ENCODE results near the gene TBC1D1. TPM values are rescaled to one million over a fixed set of nuclear protein-coding genes. Genes with fewer than 3 reads are reported as not detected.

Gene TBC1D1
- total RNA-seq, 1 experiment from 2014 or later: 97.0 TPM

- DNase-seq (ENCODE audit: low spot score): no peak
Measured at GRCh38 chr4:38169524-38169923, 278.6 kb downstream of the TBC1D1 start.

DNA sequence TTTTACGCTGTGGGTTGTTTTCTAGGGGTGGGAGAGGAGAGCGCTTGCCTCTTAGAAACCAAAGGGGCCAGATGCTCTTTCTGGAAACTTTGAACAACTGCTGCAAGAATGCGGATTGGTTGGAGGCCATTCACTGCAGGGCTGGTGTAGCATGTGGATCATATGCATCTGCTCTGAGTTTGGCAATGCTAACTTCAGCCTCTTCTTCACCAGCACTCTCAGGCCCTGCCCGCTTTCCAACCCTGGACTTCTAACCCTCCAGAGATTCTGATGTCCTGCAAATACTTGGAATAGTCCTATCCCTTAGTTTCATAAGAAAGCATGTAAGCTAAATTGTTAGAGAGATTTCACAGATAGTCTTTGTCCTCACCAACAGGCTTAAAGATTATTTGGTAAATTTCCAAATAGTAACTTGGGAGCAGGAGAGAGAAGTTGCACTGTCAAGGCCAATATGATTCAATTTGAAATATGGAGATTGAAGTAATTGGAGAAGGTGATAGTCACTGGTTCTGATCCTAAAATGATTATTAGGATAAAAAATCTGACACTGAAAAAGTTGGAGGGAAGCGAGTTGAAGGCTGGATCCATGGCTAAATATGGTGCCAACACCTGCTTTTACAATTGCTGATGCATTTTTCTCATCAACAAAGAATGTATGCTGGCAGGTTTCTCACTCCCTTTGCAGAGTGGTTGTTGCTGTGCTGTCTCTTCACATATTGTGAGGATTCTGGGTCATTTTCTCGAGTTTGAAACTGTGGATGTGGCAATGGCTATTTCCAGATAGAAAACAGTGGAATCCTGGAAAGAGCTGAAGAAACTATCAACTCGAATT lies 279.7 kb downstream of the TBC1D1 start:
- DNase-seq (ENCODE audit: low spot score): no peak

GRCh38 chr4:38172078-38172477 lies 281.2 kb downstream of the TBC1D1 start:
- no peak for DNase-seq (ENCODE audit: low spot score)

DNA sequence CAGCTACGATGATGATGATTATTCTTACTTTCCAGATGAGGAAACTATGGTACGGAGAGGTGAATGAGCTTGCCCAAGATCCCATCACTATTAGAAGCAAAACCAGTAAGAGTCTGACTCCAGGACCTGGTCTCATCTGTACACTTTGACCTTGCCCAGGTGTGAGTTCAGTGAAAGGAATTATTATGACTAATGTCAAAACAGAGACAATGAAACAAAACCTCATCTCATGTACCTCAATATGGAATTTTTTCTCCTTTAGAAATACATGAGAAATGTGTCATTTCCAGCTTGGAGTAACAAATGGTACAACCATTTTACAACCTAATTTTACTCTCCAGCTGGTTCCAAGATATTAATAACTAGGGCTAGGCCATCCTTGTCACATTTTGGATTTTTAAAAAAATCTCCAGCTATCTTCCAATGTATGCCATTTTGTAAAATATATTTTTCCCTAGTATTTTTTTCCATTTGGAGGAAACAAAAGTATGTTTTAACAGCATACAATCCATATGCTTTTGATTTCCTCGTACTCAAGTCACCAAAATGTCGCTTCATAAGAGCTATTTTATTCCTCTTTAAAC lies 283.1 kb downstream of the TBC1D1 start:
- no peak for DNase-seq (ENCODE audit: low spot score)

DNA sequence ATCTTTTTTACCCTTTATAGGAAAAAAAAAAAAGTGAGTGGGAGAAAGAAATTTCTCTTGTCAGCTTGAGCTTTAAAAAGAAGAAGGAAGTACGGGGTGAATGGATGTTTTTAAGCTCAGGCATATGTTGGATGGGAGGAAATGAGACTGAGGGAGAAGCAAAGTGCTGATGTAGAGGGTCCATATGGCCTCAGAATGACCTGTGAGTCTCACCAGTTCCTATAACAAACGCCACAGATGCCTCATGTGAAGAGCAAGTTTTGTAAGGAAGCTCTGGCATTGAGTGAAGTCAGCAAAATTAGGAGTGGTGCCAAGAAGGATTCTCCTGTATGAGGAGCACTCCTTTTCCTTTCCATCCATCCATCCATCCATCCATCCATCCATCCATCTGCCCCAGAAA lies 283.9 kb downstream of the TBC1D1 start:
- no peak for DNase-seq (ENCODE audit: low spot score)

DNA sequence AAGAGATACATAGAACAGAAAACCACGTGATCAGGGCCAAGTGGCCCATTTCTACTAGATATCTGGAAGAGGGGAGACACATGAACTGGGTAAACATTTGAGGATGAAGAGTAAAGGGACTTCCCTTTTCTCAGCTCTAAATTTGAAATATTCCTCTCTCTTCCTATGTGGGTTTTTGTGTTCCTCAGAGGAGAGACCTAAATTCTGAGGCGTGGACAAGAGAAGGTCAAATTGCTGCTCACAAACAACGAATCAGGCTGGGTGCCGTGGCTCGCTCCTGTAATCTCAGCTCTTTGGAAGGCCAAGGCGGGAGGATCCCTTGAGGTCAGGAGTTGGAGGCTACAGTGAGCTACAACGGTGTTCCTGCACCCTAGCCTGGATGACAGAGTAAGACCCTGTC lies 285.3 kb downstream of the TBC1D1 start:
- no peak for DNase-seq (ENCODE audit: low spot score)

DNA sequence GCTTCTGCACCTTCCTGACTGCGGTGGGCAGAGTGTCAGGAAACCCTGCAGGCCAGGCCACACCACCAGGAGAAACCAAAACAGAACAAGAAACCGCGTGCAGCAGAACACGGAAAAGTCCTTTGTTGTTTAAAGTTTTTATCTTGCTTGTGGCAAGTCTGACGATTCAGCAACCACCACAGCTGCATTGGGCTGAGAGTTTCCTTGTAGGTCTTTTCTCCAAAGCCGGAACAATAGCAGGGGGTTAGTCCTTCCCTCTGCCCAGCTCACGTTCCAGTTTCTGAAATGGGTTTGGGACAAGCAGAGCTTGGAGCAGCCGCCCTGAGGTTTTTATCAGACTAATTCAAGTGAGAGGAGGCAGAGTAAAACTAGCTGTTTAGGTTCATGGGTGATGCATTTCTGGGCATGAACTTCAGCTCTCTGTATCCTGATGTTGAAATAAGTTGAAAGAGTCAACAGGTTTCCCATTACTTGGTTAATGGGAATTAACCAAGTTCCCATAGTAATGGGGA lies 286.2 kb downstream of the TBC1D1 start:
- no peak for DNase-seq (ENCODE audit: low spot score)

DNA sequence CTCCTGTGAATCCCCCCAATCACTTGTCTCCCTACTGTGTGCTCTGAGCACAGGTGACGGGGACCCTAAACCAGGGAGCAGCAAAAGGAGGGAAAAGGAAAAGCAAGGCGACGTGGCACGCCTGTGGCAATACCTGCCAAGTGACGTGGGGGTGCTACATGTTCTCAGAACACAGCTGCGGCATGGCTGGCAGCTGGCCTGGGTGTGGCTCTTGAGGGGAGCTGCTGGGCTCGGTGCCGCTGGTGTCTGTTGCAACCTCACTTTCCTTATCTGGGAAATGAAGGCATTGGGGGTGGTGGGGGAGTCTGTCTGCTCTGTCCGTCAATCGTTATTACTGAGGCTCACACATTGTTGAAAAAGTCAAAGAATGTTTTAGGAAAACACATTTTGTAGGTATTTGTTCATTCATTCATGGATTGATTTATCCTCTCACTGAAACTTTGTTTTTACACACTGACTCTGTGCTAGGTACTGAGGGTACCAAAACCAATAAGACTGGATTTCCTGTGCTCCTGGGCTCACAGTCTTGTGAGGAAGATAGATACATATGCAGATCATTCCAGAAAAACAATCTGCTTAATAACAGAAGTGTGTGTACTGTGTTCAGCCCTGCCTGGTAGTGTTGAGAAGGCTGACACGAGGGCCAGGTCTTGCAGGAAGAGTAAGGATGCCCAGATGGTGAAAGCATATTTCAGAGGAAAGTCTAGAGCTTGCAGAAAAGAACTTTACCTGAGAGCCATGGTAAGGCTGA lies 286.9 kb downstream of the TBC1D1 start:
- no peak for DNase-seq (ENCODE audit: low spot score)

GRCh38 chr4:38178392-38178995 lies 287.6 kb downstream of the TBC1D1 start:
- DNase-seq (ENCODE audit: low spot score): no peak

DNA sequence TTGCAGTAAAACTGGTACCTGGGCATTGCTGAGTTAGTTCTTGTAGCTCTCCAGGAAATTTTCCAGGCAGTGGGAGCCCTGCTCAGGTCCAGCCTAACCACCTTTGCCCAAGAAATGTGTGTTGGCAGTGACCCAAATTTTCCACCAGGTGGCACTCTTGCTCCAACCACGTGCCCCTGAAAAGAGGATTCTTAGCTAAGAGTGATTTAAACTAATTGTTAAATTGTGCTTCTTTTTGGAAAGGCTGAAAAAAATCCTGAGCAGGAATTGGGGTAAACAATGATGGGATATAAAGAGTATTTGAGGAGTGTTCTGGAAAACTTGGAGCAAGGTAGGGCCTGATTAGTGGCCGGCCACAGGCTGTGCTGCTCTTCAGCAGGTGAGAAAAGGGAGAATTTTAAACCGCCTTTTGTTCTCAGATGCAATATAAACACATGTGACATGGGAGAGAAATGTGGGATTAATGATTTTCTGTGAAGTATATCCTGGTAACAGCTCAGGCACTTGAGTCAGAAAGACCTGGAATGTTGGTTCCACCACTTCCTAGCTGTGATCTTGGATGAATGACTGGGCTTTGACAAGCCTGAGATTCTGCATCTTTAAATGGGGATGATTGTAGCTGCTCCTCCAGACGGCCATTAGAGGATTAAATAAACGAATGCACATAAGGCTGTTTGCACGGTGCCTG lies 288.9 kb downstream of the TBC1D1 start:
- DNase-seq (ENCODE audit: low spot score): peak; percentile 67

GRCh38 chr4:38180456-38180855 lies 289.6 kb downstream of the TBC1D1 start:
- peak; percentile 16 for DNase-seq (ENCODE audit: low spot score)

DNA sequence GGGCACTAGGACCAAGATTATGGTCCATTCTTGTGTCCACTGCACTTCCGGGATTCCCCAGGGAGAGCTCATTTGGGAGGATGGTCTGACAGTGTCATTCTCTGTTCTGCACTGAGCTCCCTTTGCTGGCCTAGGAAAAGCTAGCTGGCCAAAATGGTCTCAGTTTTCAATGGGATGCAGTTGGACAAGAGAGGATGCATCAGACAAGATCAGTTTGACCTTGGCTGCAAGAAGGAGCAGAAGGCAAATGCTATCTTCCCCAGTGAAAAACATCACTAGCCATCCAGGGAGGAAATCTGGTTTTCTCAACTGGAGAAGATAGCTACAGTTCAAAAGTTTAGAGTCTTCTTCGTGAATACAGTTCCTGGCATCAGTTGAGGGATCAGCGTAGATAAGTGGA lies 290.4 kb downstream of the TBC1D1 start:
- DNase-seq (ENCODE audit: low spot score): no peak

DNA sequence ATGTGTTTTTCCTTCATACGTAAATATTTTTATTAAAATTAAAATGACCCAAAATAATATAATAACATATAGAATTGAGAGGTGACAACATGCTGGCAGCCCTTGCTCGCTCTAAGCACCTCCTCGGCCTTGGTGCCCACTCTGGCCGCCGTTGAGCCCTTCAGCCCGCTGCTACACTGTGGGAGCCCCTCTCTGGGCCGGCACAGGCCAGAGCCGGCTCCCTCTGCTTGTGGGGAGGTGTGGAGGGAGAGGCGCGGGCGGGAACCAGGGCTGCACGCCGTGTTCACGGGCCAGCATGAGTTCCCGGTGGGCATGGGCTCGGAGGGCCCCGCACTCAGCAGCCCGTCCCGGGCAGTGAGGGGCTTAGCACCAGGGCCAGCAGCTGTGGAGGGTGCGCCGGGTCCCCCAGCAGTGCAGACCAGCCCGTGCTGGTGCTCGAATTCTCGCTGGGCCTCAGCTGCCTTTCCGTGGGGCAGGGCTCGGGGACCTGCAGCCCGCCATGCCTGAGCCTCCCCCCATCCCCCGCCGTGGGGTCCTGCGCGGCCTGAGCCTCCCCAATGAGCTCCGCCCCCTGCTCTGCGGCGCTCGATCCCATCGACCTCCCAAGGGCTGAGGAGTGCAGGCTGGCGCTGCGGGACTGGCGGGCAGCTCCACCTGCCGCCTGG lies 291.6 kb downstream of the TBC1D1 start:
- no peak for DNase-seq (ENCODE audit: low spot score)

- DNase-seq (ENCODE audit: low spot score): no peak
Measured at GRCh38 chr4:38184404-38184803, 293.5 kb downstream of the TBC1D1 start.

DNA sequence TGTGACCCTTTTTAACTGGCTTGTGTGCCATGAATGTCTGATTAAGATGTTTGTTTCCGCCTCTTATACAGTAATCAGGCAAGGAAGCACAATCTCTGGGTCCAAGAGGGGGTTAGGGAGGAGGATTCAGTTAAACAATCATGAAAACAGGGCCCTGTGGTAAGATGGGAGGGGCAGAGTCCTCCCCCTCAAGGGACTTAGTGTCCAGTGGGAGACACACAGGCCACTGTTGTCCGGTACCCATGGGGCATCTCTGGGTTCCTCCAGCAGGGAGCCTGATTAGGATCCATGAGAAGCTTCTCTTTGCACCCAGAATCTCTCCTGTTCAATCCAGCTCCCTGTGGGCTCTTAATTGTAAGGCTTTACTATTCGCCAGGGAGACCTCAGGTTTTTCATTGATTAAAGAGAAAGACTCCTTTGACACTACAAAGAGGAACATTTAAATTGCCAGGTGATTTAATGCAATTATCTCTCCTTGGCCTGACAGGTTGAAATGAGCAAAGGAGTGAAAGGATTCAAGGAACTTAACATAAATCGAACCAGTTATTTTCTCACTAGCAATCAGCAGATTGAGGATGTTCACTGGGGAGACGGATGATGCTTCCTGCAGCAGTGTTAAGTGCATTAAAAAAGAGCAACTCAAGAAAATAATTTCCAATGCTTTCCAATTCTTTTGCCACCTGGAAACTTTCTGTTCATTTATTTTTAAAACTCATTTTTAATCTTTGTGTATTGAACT lies 294.7 kb downstream of the TBC1D1 start:
- DNase-seq (ENCODE audit: low spot score): no peak

- DNase-seq (ENCODE audit: low spot score): no peak
Measured at GRCh38 chr4:38188136-38188535, 297.3 kb downstream of the TBC1D1 start.

DNA sequence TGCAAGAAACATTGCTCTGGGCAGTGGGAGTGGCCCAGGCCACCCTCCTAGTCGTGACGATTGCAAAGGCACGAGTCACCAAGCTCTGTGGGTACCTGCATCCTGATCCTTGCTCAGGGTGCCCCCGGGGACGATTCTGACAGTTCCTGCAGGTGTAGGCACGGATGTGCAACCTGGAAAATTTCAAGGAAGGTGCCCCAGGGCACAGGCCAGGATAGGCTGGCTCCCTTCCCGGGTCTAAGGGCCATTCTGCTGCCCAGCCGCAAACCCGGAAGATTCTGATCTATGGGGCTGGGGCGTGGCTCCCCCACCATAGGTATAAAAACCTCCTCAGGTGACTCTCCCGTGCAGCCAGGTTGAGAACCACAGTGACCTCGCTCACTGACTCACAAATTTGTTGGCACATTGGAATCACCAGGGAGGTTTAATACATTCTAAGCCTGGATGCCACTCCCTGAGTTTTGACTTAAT lies 297.8 kb downstream of the TBC1D1 start:
- peak; percentile 35 for DNase-seq (ENCODE audit: low spot score)

Measured in A172 (cell line).